Neural cell (in vitro differentiated cells): ENCODE measurements around the gene FRMPD3. TPM values are rescaled to one million over a fixed set of nuclear protein-coding genes. Genes with fewer than 3 reads are reported as not detected.

Experiments used
- H2AFZ ChIP-seq: fragments of 200-600, 300-800 bp; sonication (generic), shearing (Covaris generic); 2 replicates; pipeline ENCODE4 v1.6.0; 2014; ENCODE audit warnings: low read depth, mild to moderate bottlenecking, antibody characterized with exemption, low read length, moderate library complexity
- H3F3A ChIP-seq: fragments of 200-600 bp; shearing (Covaris generic); 2 replicates; pipeline ENCODE4 v1.6.1; 2016; ENCODE audit warnings: mild to moderate bottlenecking, moderate library complexity, mixed read lengths, antibody characterized with exemption, low read length; ENCODE audit not compliant: insufficient read depth, poor library complexity, severe bottlenecking
- H3K27ac ChIP-seq: fragments of 200-600, 300-800 bp; sonication (generic), shearing (Covaris generic); 2 replicates; pipeline ENCODE4 v1.5.1; 2014; ENCODE audit warnings: mild to moderate bottlenecking, low read length, moderate library complexity
- H3K27me3 ChIP-seq: fragments of 300-800, 200-600 bp; sonication (generic), shearing (Covaris generic); 2 replicates; pipeline ENCODE4 v1.6.0; 2014; ENCODE audit warnings: mild to moderate bottlenecking, low read depth, low read length, moderate library complexity; ENCODE audit not compliant: insufficient read depth
- H3K36me3 ChIP-seq: fragments of 300-800, 200-600 bp; sonication (generic), shearing (Covaris generic); 2 replicates; pipeline ENCODE4 v1.5.1; 2014; ENCODE audit warnings: mild to moderate bottlenecking, antibody characterized with exemption, low read length, moderate library complexity; ENCODE audit not compliant: insufficient read depth
- H3K4me2 ChIP-seq: fragments of 300-800, 200-600 bp; sonication (generic), shearing (Covaris generic); 2 replicates; pipeline ENCODE4 v1.6.0; 2014; ENCODE audit warnings: mild to moderate bottlenecking, low read length
- H3K4me3 ChIP-seq: fragments of 300-800, 200-600 bp; sonication (generic), shearing (Covaris generic); 2 replicates; pipeline ENCODE4 v1.5.1; 2014; ENCODE audit warnings: mild to moderate bottlenecking, low read length, moderate library complexity
- H3K79me2 ChIP-seq: fragments of 200-600 bp; shearing (Covaris generic); replicated peaks from 2 replicates; pipeline ENCODE4 v1.6.0; 2014; ENCODE audit warnings: mild to moderate bottlenecking, low read length, moderate library complexity; ENCODE audit not compliant: insufficient read depth
- H3K9ac ChIP-seq: fragments of 300-800, 200-600 bp; sonication (generic), shearing (Covaris generic); 2 replicates; pipeline ENCODE4 v1.6.1; 2016; ENCODE audit warnings: mild to moderate bottlenecking, low read length, mixed read lengths
- H3K9me2 ChIP-seq: fragments of 200-600 bp; shearing (Covaris generic); 2 replicates; pipeline ENCODE4 v1.6.1; 2016; ENCODE audit warnings: mild to moderate bottlenecking, low read length, mixed read lengths; ENCODE audit not compliant: insufficient read depth
- H3K9me3 ChIP-seq: fragments of 200-600, 300-800 bp; sonication (generic), shearing (Covaris generic); 2 replicates; pipeline ENCODE4 v1.6.1; 2016; ENCODE audit warnings: mild to moderate bottlenecking, mixed run types, low read length, moderate library complexity, mixed read lengths
- H4K20me1 ChIP-seq: fragments of 200-600 bp; shearing (Covaris generic); 2 replicates; pipeline ENCODE4 v1.6.1; 2016; ENCODE audit warnings: mild to moderate bottlenecking, mixed run types; ENCODE audit not compliant: insufficient read depth
- CTCF ChIP-seq: fragments of 450-650 bp; IDR thresholded peaks from 2 replicates; pipeline ENCODE4 v1.5.1; 2014; ENCODE audit warnings: antibody characterized with exemption, mild to moderate bottlenecking, moderate library complexity; ENCODE audit not compliant: poor library complexity, severe bottlenecking
- EP300 ChIP-seq: fragments of 450-650 bp; conservative IDR thresholded peaks from 2 replicates; pipeline ENCODE4 v1.6.1; 2014; ENCODE audit warnings: antibody characterized with exemption, mild to moderate bottlenecking, moderate library complexity; ENCODE audit not compliant: poor library complexity, severe bottlenecking
- EZH2 ChIP-seq: fragments of 200-600, 300-800 bp; shearing (Covaris generic), sonication (generic); IDR thresholded peaks from 2 replicates; pipeline ENCODE4 v1.6.1; 2014; ENCODE audit warnings: antibody characterized with exemption, low read length, borderline replicate concordance, mild to moderate bottlenecking; ENCODE audit not compliant: insufficient read depth, poor library complexity, severe bottlenecking
- MXI1 ChIP-seq: fragments of 450-650 bp; conservative IDR thresholded peaks from 2 replicates; pipeline ENCODE4 v1.6.1; 2014; ENCODE audit warnings: antibody characterized with exemption, mild to moderate bottlenecking; ENCODE audit not compliant: poor library complexity, severe bottlenecking
- POLR2AphosphoS5 ChIP-seq: IDR thresholded peaks from 2 replicates; pipeline ENCODE4 v1.6.1; 2012
- RAD21 ChIP-seq: fragments of 450-650 bp; conservative IDR thresholded peaks from 2 replicates; pipeline ENCODE4 v1.6.1; 2014; ENCODE audit warnings: antibody characterized with exemption, mild to moderate bottlenecking, moderate library complexity
- REST ChIP-seq: IDR thresholded peaks from 2 replicates; pipeline ENCODE4 v1.6.1; 2012; ENCODE audit warnings: borderline replicate concordance
- SMC3 ChIP-seq: fragments of 450-650 bp; conservative IDR thresholded peaks from 2 replicates; pipeline ENCODE4 v1.6.1; 2014; ENCODE audit warnings: antibody characterized with exemption, mild to moderate bottlenecking, moderate library complexity; ENCODE audit not compliant: poor library complexity
- TAF1 ChIP-seq: IDR thresholded peaks from 2 replicates; pipeline ENCODE4 v1.6.1; 2012; ENCODE audit warnings: low read depth
- polyA minus RNA-seq: library from RNA; depleted of rRNA, polyadenylated mRNA; stranded (reverse); fragments of >200 nt; gene quantifications from 2 replicates; pipeline ENCODE4 v1.2.3, GENCODE V29; 2014
- polyA plus RNA-seq: library from polyadenylated mRNA; depleted of rRNA; stranded (reverse); fragments of >200 nt; gene quantifications from 2 replicates; pipeline ENCODE4 v1.2.3, GENCODE V29; 2014

Gene FRMPD3
- polyA plus RNA-seq (0.32 and 0.45 TPM in 2 replicates), polyA minus RNA-seq (1.9 and 2.2 TPM in 2 replicates)

DNA sequence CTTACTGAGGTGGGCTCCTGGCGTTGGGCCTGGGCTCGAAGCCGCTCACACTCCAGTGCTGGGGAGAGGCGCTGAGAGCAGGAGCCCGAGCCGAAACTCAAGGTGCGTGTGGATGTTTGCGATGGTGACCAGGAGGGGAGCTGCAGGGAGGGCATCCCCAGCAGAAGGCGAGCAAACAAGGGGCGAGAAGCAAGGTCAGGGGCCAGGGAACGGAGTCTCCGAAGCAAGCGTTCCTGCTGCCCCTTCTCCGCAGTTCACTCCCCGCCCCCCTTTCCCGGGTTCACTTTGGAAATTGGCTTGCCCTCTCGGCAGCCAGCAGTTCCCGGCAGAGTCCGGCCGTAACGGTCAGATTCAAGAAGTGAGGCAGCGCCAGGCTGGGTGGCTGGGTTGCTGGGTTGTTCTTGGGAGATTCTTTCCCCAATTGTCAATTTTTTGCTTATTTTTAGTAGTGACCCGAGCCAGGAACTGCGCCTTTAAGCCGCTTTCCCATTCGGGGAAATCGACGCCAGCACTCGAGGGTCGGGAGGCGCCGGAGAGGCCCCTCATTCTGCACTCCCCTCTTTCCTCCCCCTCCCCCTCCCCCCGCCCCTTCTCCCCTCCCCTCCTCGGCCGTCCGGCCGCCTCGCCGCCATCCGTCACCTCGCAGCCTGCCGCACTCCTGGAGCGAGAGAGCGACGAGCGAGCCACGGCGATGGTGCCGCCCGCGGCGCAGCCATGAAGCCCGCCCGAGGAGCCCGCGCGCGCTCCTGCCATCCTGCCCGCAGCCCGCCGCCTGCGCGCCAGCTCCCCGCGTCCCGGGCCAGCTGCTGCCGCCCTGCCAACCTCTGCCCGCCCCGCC lies at the start of gene FRMPD3:
TSS of gene FRMPD3 (plus strand) at position 655 of the 838 bp plus-strand sequence. CDS start 76,937 bp downstream, outside the sequence.
- no peaks in the 10 kb centered on the region for H3K9me2 ChIP-seq

GRCh38 chrX:107420571-107420970 lies 28.9 kb upstream of the FRMPD3 start:
- no peaks in the 10 kb centered on the region for H3K79me2 ChIP-seq
- H3K27me3 ChIP-seq, result no peaks in the 10 kb centered on the region
- H3K4me3 ChIP-seq, result no peak overlapping the region
- no peaks in the 10 kb centered on the region for H4K20me1 ChIP-seq
- H3K9me3 ChIP-seq, result no peaks in the 10 kb centered on the region
- H3K36me3 ChIP-seq, result no peaks in the 10 kb centered on the region
- no peak overlapping the region for H3K4me2 ChIP-seq
- TF ChIP-seq SMC3 (no peak), EP300 (no peak), TAF1 (no peak), REST (no peak), POLR2AphosphoS5 (no peak), CTCF (no peak), RAD21 (no peak), EZH2 (no peak), MXI1 (no peak)
- no peak overlapping the region for H2AFZ ChIP-seq
- H3K9ac ChIP-seq, result no peak overlapping the region
- no peaks in the 10 kb centered on the region for H3F3A ChIP-seq
- H3K27ac ChIP-seq, result no peak overlapping the region
- no peaks in the 10 kb centered on the region for H3K9me2 ChIP-seq

More for the DNA sequence above, at the start of gene FRMPD3:
- Histone ChIP-seq H3K27me3 (no peaks in the 10 kb centered on the region), H2AFZ (peak within 1 kb of the TSS; percentile 21), H3K27ac (no peak within 1 kb of the TSS), H3K9ac (peak within 1 kb of the TSS; percentile 56), H3K4me2 (peak within 1 kb of the TSS; percentile 35), H3K9me3 (no peaks in the 10 kb centered on the region), H3K79me2 (no peaks in the 10 kb centered on the region), H4K20me1 (no peaks in the 10 kb centered on the region), H3F3A (no peaks in the 10 kb centered on the region), H3K36me3 (no peaks in the 10 kb centered on the region), H3K4me3 (peak within 1 kb of the TSS; percentile 69)
- TF ChIP-seq TAF1 (no peak), CTCF (peak; percentile 37), EZH2 (no peak), RAD21 (peak; percentile 13), EP300 (no peak), MXI1 (no peak), SMC3 (no peak)
